Measurements from ENCODE around the gene EDAR. TPM values are rescaled to one million over a fixed set of nuclear protein-coding genes. Genes with fewer than 3 reads are reported as not detected.

The EDAR gene
- total and polyA plus RNA-seq, 2 of the 8 experiments (the other 6 are each of a cell fraction or from before 2014, with no cell fraction given): not detected

DNA sequence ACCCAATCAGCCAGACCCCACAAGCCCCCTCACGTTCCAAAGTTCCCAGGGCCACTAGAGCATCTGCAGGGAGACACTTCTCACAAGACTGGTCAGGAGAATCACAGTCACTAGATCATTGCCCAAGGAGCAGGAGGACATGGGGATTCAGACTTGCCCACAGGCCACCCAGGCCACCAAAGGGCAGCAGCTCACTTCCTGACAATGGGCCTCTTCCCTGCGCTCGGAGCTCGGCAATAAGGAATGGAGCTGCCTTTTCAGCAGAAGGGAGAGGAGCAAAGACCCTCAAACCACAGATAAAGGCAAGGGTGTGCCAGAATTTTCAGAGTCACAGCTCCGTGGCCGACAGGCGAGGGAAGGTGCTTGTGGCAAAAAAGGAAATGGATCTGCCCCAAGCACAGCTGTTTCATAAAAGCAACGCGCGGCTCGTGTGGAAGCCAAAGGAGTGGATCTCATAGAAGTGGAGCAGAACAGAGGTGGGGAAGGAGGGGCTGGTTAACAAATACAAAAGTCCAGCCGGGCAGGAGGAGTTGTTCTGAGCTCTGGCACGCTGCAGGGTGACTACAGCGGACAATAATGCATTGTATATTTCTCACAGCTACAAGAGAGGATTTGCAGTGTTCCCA is 72.1 kb downstream of the EDAR start:
- Histone ChIP-seq H3K56ac (replicated peaks; ENCODE audit: insufficient read length, low read depth, low read length) (no peak overlapping the region), H3K27me3 (replicated peaks in 1 of 4; ENCODE audit: control insufficient read depth in 3 of 4, extremely low read depth in 1 of 4, insufficient read depth in 3 of 4, low read length in 3 of 4) (no peaks in the 10 kb centered on the region), H2BK120ac (replicated peaks; ENCODE audit: low read depth, low read length) (no peak overlapping the region), H3K9ac (replicated peaks in 1 of 4; ENCODE audit: extremely low read depth in 1 of 4, low read depth in 3 of 4, low read length in 3 of 4) (no peak overlapping the region), H2AFZ (ENCODE audit: low read length) (no peak overlapping the region), H3K79me1 (ENCODE audit: low read depth, low read length) (no peaks in the 10 kb centered on the region), H2BK20ac (ENCODE audit: low read length) (no peak overlapping the region), H2BK12ac (ENCODE audit: low read depth, low read length) (no peak overlapping the region), H3K14ac (ENCODE audit: insufficient read length) (no peak overlapping the region), H2BK5ac (ENCODE audit: low read depth, low read length) (no peak overlapping the region), H3K4ac (replicated peaks; ENCODE audit: insufficient read length, low read depth, low read length) (no peak overlapping the region), H3K18ac (ENCODE audit: extremely low read depth, low read length) (no peak overlapping the region), H4K5ac (ENCODE audit: insufficient read length, low read depth, low read length) (no peak overlapping the region), H2BK15ac (ENCODE audit: low read length) (no peak overlapping the region), H3K4me2 (ENCODE audit: insufficient read depth in 1 of 2, low read depth in 2 of 2, low read length in 2 of 2) (no peak overlapping the region), H3K23ac (ENCODE audit: insufficient read length) (no peak overlapping the region), H3K79me2 (ENCODE audit: control insufficient read depth in 1 of 2, insufficient read depth in 2 of 2, low read length in 2 of 2) (no peaks in the 10 kb centered on the region), H3K36me3 (ENCODE audit: control insufficient read depth in 2 of 4, insufficient read depth in 4 of 4, low read length in 3 of 4) (no peaks in the 10 kb centered on the region), H2AK5ac (ENCODE audit: low read depth, low read length) (no peak overlapping the region), H3K9me3 (ENCODE audit: insufficient read depth in 2 of 2, low read depth in 1 of 2, low read length in 1 of 2) (no peaks in the 10 kb centered on the region), H3K27ac (ENCODE audit: low read depth, low read length) (no peak overlapping the region), H3K23me2 (ENCODE audit: low read depth, low read length) (no peaks in the 10 kb centered on the region), H4K91ac (replicated peaks; ENCODE audit: insufficient read length, low read length) (no peak overlapping the region), H4K20me1 (replicated peaks in 1 of 2; ENCODE audit: control insufficient read depth in 1 of 2, insufficient read depth in 2 of 2, low read length in 2 of 2) (no peaks in the 10 kb centered on the region), H3K4me3 (ENCODE audit: extremely low read depth in 1 of 4, insufficient read depth in 2 of 4, low read depth in 3 of 4, low read length in 4 of 4) (no peak overlapping the region), H3K4me1 (replicated peaks in 1 of 4; ENCODE audit: control insufficient read depth in 3 of 4, insufficient read depth in 4 of 4, low read length in 3 of 4) (no peaks in the 10 kb centered on the region), H4K8ac (ENCODE audit: extremely low read depth, insufficient read depth, low read length) (no peak overlapping the region)
- DNase-seq (ENCODE audit: low read depth in 1 of 2, low spot score in 2 of 2) (no peak), FAIRE-seq (no peak)
- ChIA-PET POLR2A (ENCODE audit: partially characterized antibody) (no interaction called here), CTCF (ENCODE audit: partially characterized antibody) (interaction anchor here (0.8 to 6.0 kb wide), 3 partner anchors 11 to 85 kb away, joined by 4 to 38 read pairs (median 6); no protein-coding TSS in a partner anchor)
- 94% methylated on average over 14 of the region's 14 CpGs; no CpG with 5 or more reads in 1 of the 2 experiments for WGBS, 2 experiments (ENCODE audit: extremely low coverage in 1 of 2, insufficient coverage in 1 of 2, insufficient read length in 1 of 2, insufficient replicate concordance in 2 of 2, low coverage in 1 of 2, low lambda C conversion rate in 2 of 2, missing lambda C conversion rate in 1 of 2)
- TF ChIP-seq HDAC6 (IDR thresholded peaks at IDR 0.05; ENCODE audit: low read depth, low read length) (no peak), TEAD4 (IDR thresholded peaks at IDR 0.05; ENCODE audit: low read depth, low read length) (no peak), SIX5 (IDR thresholded peaks at IDR 0.05; ENCODE audit: low read depth, low read length) (no peak), SAP30 (IDR thresholded peaks at IDR 0.05; ENCODE audit: insufficient read depth, insufficient replicate concordance, low read length) (no peak), KDM1A (IDR thresholded peaks at IDR 0.05; ENCODE audit: borderline replicate concordance, low read length) (no peak), CBX8 (IDR thresholded peaks at IDR 0.05; ENCODE audit: borderline replicate concordance, low read depth, low read length) (no peak), BCL11A (IDR thresholded peaks at IDR 0.05; ENCODE audit: low read depth in 2 of 2, low read length in 2 of 2) (no peak), SP4 (IDR thresholded peaks at IDR 0.05; ENCODE audit: low read length) (no peak), POU5F1 (IDR thresholded peaks at IDR 0.05; ENCODE audit: low read depth, low read length) (no peak), CEBPB (IDR thresholded peaks at IDR 0.05; ENCODE audit: low read depth, low read length) (no peak), POLR2A (IDR thresholded peaks at IDR 0.05; ENCODE audit: control extremely low read depth in 1 of 2, low read depth in 2 of 2, low read length in 2 of 2) (no peak)
- TF ChIP-seq, protein P1, sequence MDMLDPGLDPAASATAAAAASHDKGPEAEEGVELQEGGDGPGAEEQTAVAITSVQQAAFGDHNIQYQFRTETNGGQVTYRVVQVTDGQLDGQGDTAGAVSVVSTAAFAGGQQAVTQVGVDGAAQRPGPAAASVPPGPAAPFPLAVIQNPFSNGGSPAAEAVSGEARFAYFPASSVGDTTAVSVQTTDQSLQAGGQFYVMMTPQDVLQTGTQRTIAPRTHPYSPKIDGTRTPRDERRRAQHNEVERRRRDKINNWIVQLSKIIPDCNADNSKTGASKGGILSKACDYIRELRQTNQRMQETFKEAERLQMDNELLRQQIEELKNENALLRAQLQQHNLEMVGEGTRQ (IDR thresholded peaks at IDR 0.05; ENCODE audit: low read length): no peak
- TF ChIP-seq, protein P2, sequence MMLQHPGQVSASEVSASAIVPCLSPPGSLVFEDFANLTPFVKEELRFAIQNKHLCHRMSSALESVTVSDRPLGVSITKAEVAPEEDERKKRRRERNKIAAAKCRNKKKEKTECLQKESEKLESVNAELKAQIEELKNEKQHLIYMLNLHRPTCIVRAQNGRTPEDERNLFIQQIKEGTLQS (IDR thresholded peaks at IDR 0.05; ENCODE audit: insufficient read depth, low read depth, low read length): no peak

Data from H1 (cell line).